ENCODE measurements around the gene SERINC3. TPM values are rescaled to one million over a fixed set of nuclear protein-coding genes. Genes with fewer than 3 reads are reported as not detected.

The SERINC3 gene
- polyA plus RNA-seq, 1 donor (not counting 4 experiments of a cell fraction or from before 2014, with no cell fraction given), result 118 TPM

DNA sequence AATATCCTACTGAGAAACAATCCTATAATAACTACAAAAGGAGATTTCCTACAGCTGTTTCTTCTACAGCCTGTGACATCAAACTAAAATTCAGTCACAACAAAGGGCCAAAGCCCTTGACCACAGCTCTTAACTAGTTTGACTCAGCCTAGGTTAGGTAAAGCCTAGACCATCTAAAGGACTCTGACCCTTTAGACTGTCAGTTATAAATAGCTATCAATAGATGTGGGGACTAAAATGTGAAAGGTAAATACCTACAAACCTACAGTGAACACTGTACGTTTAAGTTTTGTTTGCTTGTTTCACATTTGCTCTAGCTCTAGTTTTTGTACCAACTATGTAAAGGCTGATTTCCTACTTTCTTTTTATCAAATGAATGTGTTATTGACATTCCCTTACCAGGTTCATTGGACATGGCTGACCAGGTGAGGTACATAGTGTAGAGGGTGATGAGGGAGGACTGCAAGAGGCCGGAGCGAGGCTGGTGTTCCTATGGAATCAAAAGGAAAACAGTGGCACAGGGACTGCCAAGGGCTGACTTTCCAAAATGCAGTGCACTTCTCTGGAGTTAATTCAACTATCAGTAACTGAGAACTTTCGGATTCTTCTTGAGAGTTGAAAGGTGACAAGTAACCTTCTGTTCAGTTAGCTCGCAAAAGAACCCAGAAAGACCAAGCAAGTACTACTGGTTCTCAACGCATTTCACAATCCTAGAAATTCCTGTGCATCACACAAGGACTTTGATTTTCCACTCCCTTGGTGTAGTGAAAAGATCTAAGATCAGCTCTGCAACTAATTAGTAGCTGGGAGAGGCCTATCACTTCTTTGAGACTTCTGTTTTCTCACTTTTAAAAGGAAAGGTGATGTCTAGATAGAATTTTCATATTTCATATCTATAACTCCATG, 17.2 kb downstream of the SERINC3 start:
- no peak overlapping the region for H3K9ac ChIP-seq (ENCODE audit: control insufficient read depth, extremely low read depth, insufficient read depth, low read length)
- no peak overlapping the region for H2AFZ ChIP-seq (ENCODE audit: control insufficient read depth, low read length)
- H3K9me1 ChIP-seq (ENCODE audit: control insufficient read depth, extremely low read depth, insufficient read depth, low read length), result no peaks in the 10 kb centered on the region
- H3K36me3 ChIP-seq (ENCODE audit: control insufficient read depth in 2 of 2, extremely low read depth in 1 of 2, insufficient read depth in 2 of 2, low read length in 2 of 2), result peaks cover 31 to 53% of the 10 kb centered on the region in 2 experiments
- dilution Hi-C loops (cut with MboI; ENCODE audit: extremely low pct_ligation_motif_present, low sequenced_read_pairs), result no loop called here
- no peaks in the 10 kb centered on the region for H3K4me1 ChIP-seq (ENCODE audit: control insufficient read depth, extremely low read depth, insufficient read depth, low read length)
- peak; percentile 20 for FAIRE-seq
- H3K4me3 ChIP-seq (ENCODE audit: control insufficient read depth in 2 of 3, extremely low read depth in 1 of 3, insufficient read depth in 2 of 3, low read depth in 1 of 3, low read length in 3 of 3), result no peak overlapping the region
- H3K4me2 ChIP-seq (ENCODE audit: control insufficient read depth, extremely low read depth, insufficient read depth, low read depth, low read length), result no peak overlapping the region
- no peaks in the 10 kb centered on the region for H3K9me3 ChIP-seq (ENCODE audit: control insufficient read depth, low read depth, low read length)
- H4K20me1 ChIP-seq (ENCODE audit: control insufficient read depth, extremely low read depth, insufficient read depth, low read length), result no peaks in the 10 kb centered on the region
- H3K27ac ChIP-seq (ENCODE audit: control insufficient read depth, insufficient read depth, low read length), result no peak overlapping the region
- TF ChIP-seq EZH2 (IDR thresholded peaks at IDR 0.05; ENCODE audit: low read length), result no peak
- TF ChIP-seq, protein P1, sequence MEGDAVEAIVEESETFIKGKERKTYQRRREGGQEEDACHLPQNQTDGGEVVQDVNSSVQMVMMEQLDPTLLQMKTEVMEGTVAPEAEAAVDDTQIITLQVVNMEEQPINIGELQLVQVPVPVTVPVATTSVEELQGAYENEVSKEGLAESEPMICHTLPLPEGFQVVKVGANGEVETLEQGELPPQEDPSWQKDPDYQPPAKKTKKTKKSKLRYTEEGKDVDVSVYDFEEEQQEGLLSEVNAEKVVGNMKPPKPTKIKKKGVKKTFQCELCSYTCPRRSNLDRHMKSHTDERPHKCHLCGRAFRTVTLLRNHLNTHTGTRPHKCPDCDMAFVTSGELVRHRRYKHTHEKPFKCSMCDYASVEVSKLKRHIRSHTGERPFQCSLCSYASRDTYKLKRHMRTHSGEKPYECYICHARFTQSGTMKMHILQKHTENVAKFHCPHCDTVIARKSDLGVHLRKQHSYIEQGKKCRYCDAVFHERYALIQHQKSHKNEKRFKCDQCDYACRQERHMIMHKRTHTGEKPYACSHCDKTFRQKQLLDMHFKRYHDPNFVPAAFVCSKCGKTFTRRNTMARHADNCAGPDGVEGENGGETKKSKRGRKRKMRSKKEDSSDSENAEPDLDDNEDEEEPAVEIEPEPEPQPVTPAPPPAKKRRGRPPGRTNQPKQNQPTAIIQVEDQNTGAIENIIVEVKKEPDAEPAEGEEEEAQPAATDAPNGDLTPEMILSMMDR (optimal IDR thresholded peaks at IDR 0.05 in 1 of 3, IDR thresholded peaks at IDR 0.05 in 1 of 3, conservative IDR thresholded peaks at IDR 0.05 in 1 of 3; ENCODE audit: extremely low read depth in 1 of 3, insufficient read depth in 2 of 3, low read length in 3 of 3), result no peak
- DNase-seq (ENCODE audit: low read depth, low spot score), result no peak
- no peaks in the 10 kb centered on the region for H3K79me2 ChIP-seq (ENCODE audit: control insufficient read depth, insufficient read depth, low read length)
- no peaks in the 10 kb centered on the region for H3K27me3 ChIP-seq (ENCODE audit: control insufficient read depth, extremely low read depth, insufficient read depth, low read length)

DNA sequence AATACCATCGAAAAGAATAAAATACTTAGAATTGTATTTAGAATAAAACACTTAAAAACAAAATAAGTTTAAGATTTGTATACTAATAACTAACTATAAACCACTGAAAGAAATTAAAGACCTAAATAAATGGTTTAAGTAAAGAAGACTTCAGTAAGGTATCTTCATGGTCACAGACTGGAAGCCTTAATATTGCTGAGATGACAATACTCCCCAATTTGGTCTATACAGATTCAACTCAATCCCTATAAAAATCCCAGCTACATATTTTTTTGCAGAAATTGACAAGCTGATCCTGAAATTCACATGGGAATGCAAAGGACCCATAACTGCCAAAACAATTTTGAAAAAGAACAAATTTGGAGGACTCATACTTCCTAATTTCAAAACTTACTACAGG, 18.9 kb downstream of the SERINC3 start:
- Histone ChIP-seq H3K9me3 (ENCODE audit: control insufficient read depth, low read depth, low read length) (no peaks in the 10 kb centered on the region), H3K9ac (ENCODE audit: control insufficient read depth, extremely low read depth, insufficient read depth, low read length) (no peak overlapping the region), H3K4me3 (ENCODE audit: control insufficient read depth in 2 of 3, extremely low read depth in 1 of 3, insufficient read depth in 2 of 3, low read depth in 1 of 3, low read length in 3 of 3) (no peak overlapping the region), H4K20me1 (ENCODE audit: control insufficient read depth, extremely low read depth, insufficient read depth, low read length) (no peaks in the 10 kb centered on the region), H3K4me2 (ENCODE audit: control insufficient read depth, extremely low read depth, insufficient read depth, low read depth, low read length) (no peak overlapping the region), H3K79me2 (ENCODE audit: control insufficient read depth, insufficient read depth, low read length) (no peaks in the 10 kb centered on the region), H3K27me3 (ENCODE audit: control insufficient read depth, extremely low read depth, insufficient read depth, low read length) (no peaks in the 10 kb centered on the region), H3K36me3 (ENCODE audit: control insufficient read depth in 2 of 2, extremely low read depth in 1 of 2, insufficient read depth in 2 of 2, low read length in 2 of 2) (peaks cover 32 to 54% of the 10 kb centered on the region in 2 experiments), H3K27ac (ENCODE audit: control insufficient read depth, insufficient read depth, low read length) (no peak overlapping the region), H3K4me1 (ENCODE audit: control insufficient read depth, extremely low read depth, insufficient read depth, low read length) (peaks cover under 1% of the 10 kb centered on the region), H3K9me1 (ENCODE audit: control insufficient read depth, extremely low read depth, insufficient read depth, low read length) (no peaks in the 10 kb centered on the region), H2AFZ (ENCODE audit: control insufficient read depth, low read length) (no peak overlapping the region)
- dilution Hi-C loops (cut with MboI; ENCODE audit: extremely low pct_ligation_motif_present, low sequenced_read_pairs), result no loop called here
- TF ChIP-seq EZH2 (IDR thresholded peaks at IDR 0.05; ENCODE audit: low read length), result no peak
- TF ChIP-seq, protein P1 (optimal IDR thresholded peaks at IDR 0.05 in 1 of 3, IDR thresholded peaks at IDR 0.05 in 1 of 3, conservative IDR thresholded peaks at IDR 0.05 in 1 of 3; ENCODE audit: extremely low read depth in 1 of 3, insufficient read depth in 2 of 3, low read length in 3 of 3), result no peak
- DNase-seq (ENCODE audit: low read depth, low spot score), result no peak
- FAIRE-seq, result no peak
